GM23248 (cell line): ENCODE data around the gene TEAD1. TPM values are rescaled to one million over a fixed set of nuclear protein-coding genes. Genes with fewer than 3 reads are reported as not detected.
A peak's percentile ranks its signal among the peaks of the same experiment; 100 is the strongest.

Experiments
- DNase-seq: peaks from one replicate; pipeline ENCODE4 v3.0.0-alpha.2; 2015
- H2AFZ ChIP-seq: fragments of 200-600 bp; sonication (generic); 2 replicates; pipeline ENCODE4 v1.6.1; 2016; ENCODE audit warnings: antibody characterized with exemption
- H3F3A ChIP-seq: fragments of 200-600 bp; sonication (generic); 2 replicates; pipeline ENCODE4 v1.6.1; 2016; ENCODE audit warnings: mild to moderate bottlenecking, antibody characterized with exemption, mixed run types; ENCODE audit not compliant: insufficient read depth
- H3K27ac ChIP-seq: fragments of 200-600 bp; sonication (generic); 2 replicates; pipeline ENCODE4 v1.5.1; 2016; ENCODE audit warnings: mild to moderate bottlenecking
- H3K27me3 ChIP-seq: fragments of 200-600 bp; sonication (generic); replicated peaks from 2 replicates; pipeline ENCODE4 v1.6.1; 2016; ENCODE audit warnings: mild to moderate bottlenecking; ENCODE audit not compliant: insufficient read depth
- H3K36me3 ChIP-seq: fragments of 200-600 bp; sonication (generic); 2 replicates; pipeline ENCODE4 v1.6.1; 2016; ENCODE audit warnings: low read depth, mild to moderate bottlenecking
- H3K4me1 ChIP-seq: fragments of 200-600 bp; sonication (generic); 2 replicates; pipeline ENCODE4 v1.6.1; 2016; ENCODE audit warnings: mild to moderate bottlenecking; ENCODE audit not compliant: insufficient read depth
- H3K4me2 ChIP-seq: fragments of 200-600 bp; sonication (generic); one replicate; pipeline ENCODE4 v1.6.1; 2016; ENCODE audit warnings: mild to moderate bottlenecking; ENCODE audit not compliant: unreplicated experiment
- H3K4me3 ChIP-seq: fragments of 200-600 bp; sonication (generic); 2 replicates; pipeline ENCODE4 v1.5.1; 2016; ENCODE audit warnings: mild to moderate bottlenecking
- H3K79me2 ChIP-seq: fragments of 200-600 bp; sonication (generic); 2 replicates; pipeline ENCODE4 v1.6.1; 2016; ENCODE audit warnings: mild to moderate bottlenecking; ENCODE audit not compliant: insufficient read depth
- H3K9ac ChIP-seq: fragments of 200-600 bp; sonication (generic); 2 replicates; pipeline ENCODE4 v1.6.1; 2016; ENCODE audit warnings: mild to moderate bottlenecking
- H3K9me2 ChIP-seq: fragments of 200-600 bp; sonication (generic); 2 replicates; pipeline ENCODE4 v1.6.1; 2016; ENCODE audit warnings: mixed run types, mild to moderate bottlenecking, moderate library complexity; ENCODE audit not compliant: insufficient read depth
- H3K9me3 ChIP-seq: fragments of 200-600 bp; sonication (generic); one replicate; pipeline ENCODE4 v1.6.1; 2017; ENCODE audit warnings: low read depth
- H4K20me1 ChIP-seq: fragments of 200-600 bp; sonication (generic); 2 replicates; pipeline ENCODE4 v1.6.0; 2016; ENCODE audit not compliant: insufficient read depth
- EZH2 ChIP-seq: fragments of 200-600 bp; sonication (generic); IDR thresholded peaks from 2 replicates; pipeline ENCODE4 v1.6.1; 2018; ENCODE audit warnings: antibody characterized with exemption, mild to moderate bottlenecking; ENCODE audit not compliant: insufficient read depth, poor library complexity, severe bottlenecking
- EZH2phosphoT487 ChIP-seq: fragments of 200-600 bp; sonication (generic); IDR thresholded peaks from 2 replicates; pipeline ENCODE4 v1.6.1; 2018; ENCODE audit warnings: antibody characterized with exemption, moderate library complexity, mild to moderate bottlenecking, low read depth; ENCODE audit not compliant: insufficient read depth
- WGBS, 2 experiments: methylation state at CpG; one replicate each; pipeline ENCODE4 v1.1.6; 2015 to 2017; ENCODE audit warnings: low lambda C conversion rate in 2 of 2, low coverage in 1 of 2; ENCODE audit errors: missing lambda C conversion rate in 2 of 2; 5-methylcytosine and 5-hydroxymethylcytosine counted together
- in situ Hi-C: fragments of 300-500 bp; cut with MboI; formaldehyde crosslinking; loops from 2 replicates; pipeline ENCODE4 v1.15.0; 2020
- polyA plus RNA-seq: library from polyadenylated mRNA; unstranded; fragments of >200 nt; fragmentation: Nextera tagmentation; extraction: Ambion mirVana; gene quantifications from 2 replicates; pipeline ENCODE4 v1.2.1, GENCODE V29; 2016
- total RNA-seq: library from RNA; depleted of rRNA; stranded (reverse); fragments of >200 nt; shearing (Covaris generic); gene quantifications from 2 replicates; pipeline ENCODE4 v1.2.3, GENCODE V29; 2014; rRNA removed

TEAD1 gene
- total RNA-seq = 144 and 159 TPM in 2 replicates
- 52.3 and 52.4 TPM in 2 replicates for polyA plus RNA-seq

- no peaks in the 10 kb centered on the region for H3K36me3 ChIP-seq
- H3K4me1 ChIP-seq = peaks cover 22% of the 10 kb centered on the region
- 0 to 2% methylated on average over 31 to 69 of the region's 95 CpGs for WGBS, 2 experiments
- H3K4me3 ChIP-seq = peak within 1 kb of the TSS; percentile 91
- H2AFZ ChIP-seq = peak within 1 kb of the TSS; percentile 90
- peaks cover 32% of the 10 kb centered on the region; the same call in 1 of the 2 replicates for H3F3A ChIP-seq
- DNase-seq = peak; percentile 98
- no peak for TF ChIP-seq EZH2
- TF ChIP-seq EZH2phosphoT487 = no peak
- H3K9me3 ChIP-seq = no peaks in the 10 kb centered on the region
- 0 out of 2 replicates have a peak, but pooled peaks cover 3% of the 10 kb centered on the region for H4K20me1 ChIP-seq
- H3K27me3 ChIP-seq = no peaks in the 10 kb centered on the region
- in situ Hi-C loops = loop anchor here (10.0 kb wide), 2 partner anchors 221 to 259 kb away; no protein-coding TSS in a partner anchor
- H3K9me2 ChIP-seq = no peaks in the 10 kb centered on the region
- H3K9ac ChIP-seq = peak within 1 kb of the TSS; percentile 86
- peak within 1 kb of the TSS; percentile 91 for H3K4me2 ChIP-seq
- H3K27ac ChIP-seq = peak within 1 kb of the TSS; percentile 88
- peaks cover 41% of the 10 kb centered on the region for H3K79me2 ChIP-seq
Observed at GRCh38 chr11:12673924-12674570, at the start of gene TEAD1. TEAD1 (plus strand) TSS chr11:12674421.

GRCh38 chr11:12624595-12624994, 49.6 kb upstream of the TEAD1 start:
- Histone ChIP-seq H3K9me2 (no peaks in the 10 kb centered on the region), H3K4me1 (peaks cover 19% of the 10 kb centered on the region), H3K27me3 (no peaks in the 10 kb centered on the region), H3K9me3 (no peaks in the 10 kb centered on the region), H2AFZ (no peak overlapping the region), H3K79me2 (no peaks in the 10 kb centered on the region), H3K4me3 (no peak overlapping the region), H3F3A (peaks cover 20% of the 10 kb centered on the region), H3K9ac (no peak overlapping the region), H3K36me3 (no peaks in the 10 kb centered on the region), H3K27ac (peak overlapping the region; percentile 93), H3K4me2 (no peak overlapping the region), H4K20me1 (no peaks in the 10 kb centered on the region)
- DNase-seq = no peak
- WGBS, 2 experiments = 97 to 99% methylated on average over 4 of the region's 4 CpGs
- in situ Hi-C loops = no loop called here
- TF ChIP-seq EZH2phosphoT487 (no peak), EZH2 (no peak)

GRCh38 chr11:12625438-12626071, 48.7 kb upstream of the TEAD1 start:
- H3K79me2 ChIP-seq = no peaks in the 10 kb centered on the region
- H3K4me1 ChIP-seq = peaks cover 21% of the 10 kb centered on the region
- WGBS, 2 experiments = 3 to 4% methylated on average over 4 of the region's 4 CpGs
- H3K4me3 ChIP-seq = peak overlapping the region; percentile 41
- no peaks in the 10 kb centered on the region for H3K36me3 ChIP-seq
- peak overlapping the region; percentile 12; the same call in 1 of the 2 replicates for H2AFZ ChIP-seq
- H3K9me3 ChIP-seq = no peaks in the 10 kb centered on the region
- peak overlapping the region; percentile 56 for H3K9ac ChIP-seq
- H3K4me2 ChIP-seq = peak overlapping the region; percentile 31
- in situ Hi-C loops = no loop called here
- DNase-seq = peak; percentile 87
- H3K27me3 ChIP-seq = no peaks in the 10 kb centered on the region
- no peaks in the 10 kb centered on the region for H4K20me1 ChIP-seq
- no peak for TF ChIP-seq EZH2
- no peak for TF ChIP-seq EZH2phosphoT487
- H3K27ac ChIP-seq = peak overlapping the region; percentile 93
- peaks cover 20% of the 10 kb centered on the region for H3F3A ChIP-seq
- no peaks in the 10 kb centered on the region for H3K9me2 ChIP-seq

DNA sequence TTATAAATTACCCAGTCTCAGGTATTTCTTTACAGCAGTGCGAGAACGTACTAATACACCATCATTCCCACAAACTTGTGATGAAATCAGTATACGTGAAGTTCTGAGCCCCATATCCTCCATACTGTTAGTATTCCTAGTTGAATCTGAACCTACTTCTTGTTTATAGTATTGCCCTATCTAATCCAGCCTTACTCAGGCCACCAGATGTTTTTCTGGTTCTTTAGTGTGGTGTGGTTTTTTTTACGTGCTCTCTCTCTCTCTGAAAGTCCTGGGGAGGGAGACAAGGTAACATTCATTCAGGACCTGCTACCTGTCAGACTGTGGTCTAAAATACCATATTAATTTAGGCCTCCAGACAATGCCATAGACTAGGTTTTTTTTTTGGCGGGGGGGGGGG, 47.6 kb upstream of the TEAD1 start:
- Histone ChIP-seq H3K27ac (peak overlapping the region; percentile 93), H3K4me1 (peaks cover 21% of the 10 kb centered on the region), H3K9me2 (no peaks in the 10 kb centered on the region), H3K79me2 (no peaks in the 10 kb centered on the region), H4K20me1 (no peaks in the 10 kb centered on the region), H3K4me2 (peak overlapping the region; percentile 64), H3K27me3 (no peaks in the 10 kb centered on the region), H2AFZ (no peak overlapping the region), H3F3A (peaks cover 20% of the 10 kb centered on the region), H3K4me3 (no peak overlapping the region), H3K9me3 (no peaks in the 10 kb centered on the region), H3K9ac (peak overlapping the region; percentile 19; the same call in 1 of the 2 replicates), H3K36me3 (no peaks in the 10 kb centered on the region)
- WGBS, 2 experiments = 82 to 83% methylated on average over 4 to 5 of the region's 5 CpGs
- in situ Hi-C loops = no loop called here
- no peak for DNase-seq
- TF ChIP-seq EZH2 (no peak), EZH2phosphoT487 (no peak)
